ENCODE measurements around the gene RAB25. TPM values are rescaled to one million over a fixed set of nuclear protein-coding genes. Genes with fewer than 3 reads are reported as not detected.

RAB25 gene
- total and polyA plus RNA-seq, 2 of the 13 experiments (the other 11 are each of a cell fraction or from before 2014, with no cell fraction given), result 0.20 to 0.22 TPM

- no peak overlapping the region for H3K9ac ChIP-seq (ENCODE audit: insufficient read depth, low read depth, low read length)
- peak; percentile 26; the same call in 1 of the 2 replicates for TF ChIP-seq ARID5B (CRISPR knock-in tag; IDR thresholded peaks at IDR 0.05)
- TF ChIP-seq STAG1 (CRISPR knock-in tag; IDR thresholded peaks at IDR 0.05), result peak; percentile 92
- no peak for TF ChIP-seq ZNF710 (CRISPR knock-in tag; IDR thresholded peaks at IDR 0.05; ENCODE audit: borderline replicate concordance)
- TF ChIP-seq ZNF138 (CRISPR knock-in tag; IDR thresholded peaks at IDR 0.05; ENCODE audit: low read depth), result peak; percentile 59; the same call in 1 of the 2 replicates
- no peak for TF ChIP-seq TOPORS (CRISPR knock-in tag; IDR thresholded peaks at IDR 0.05)
- no peak for TF ChIP-seq ZNF503 (CRISPR knock-in tag; IDR thresholded peaks at IDR 0.05)
- 0 out of 2 replicates have a peak, but pooled peaks have one; percentile 42 for TF ChIP-seq IRF2 (CRISPR knock-in tag; IDR thresholded peaks at IDR 0.05)
- TF ChIP-seq GATAD1 (CRISPR knock-in tag; IDR thresholded peaks at IDR 0.05), result 0 out of 2 replicates have a peak, but pooled peaks have one; percentile 14
- TF ChIP-seq RNF2 (conservative IDR thresholded peaks at IDR 0.05; ENCODE audit: low read depth), result no peak
- 0 out of 2 replicates have a peak, but pooled peaks have one; percentile 19 for TF ChIP-seq JUND (CRISPR knock-in tag; IDR thresholded peaks at IDR 0.05)
- TF ChIP-seq ZNF580 (CRISPR knock-in tag; IDR thresholded peaks at IDR 0.05; ENCODE audit: borderline replicate concordance, low read depth), result 0 out of 2 replicates have a peak, but pooled peaks have one; percentile 56
- TF ChIP-seq ZSCAN30 (CRISPR knock-in tag; IDR thresholded peaks at IDR 0.05), result no peak
- TF ChIP-seq MED1 (CRISPR knock-in tag; IDR thresholded peaks at IDR 0.05), result peak; percentile 14; the same call in 1 of the 2 replicates
- no peak for TF ChIP-seq MED8 (CRISPR knock-in tag; IDR thresholded peaks at IDR 0.05; ENCODE audit: insufficient replicate concordance)
- 0 out of 2 replicates have a peak, but pooled peaks have one; percentile 25 for TF ChIP-seq SAP130 (CRISPR knock-in tag; IDR thresholded peaks at IDR 0.05; ENCODE audit: low read depth)
- TF ChIP-seq ZNF691 (CRISPR knock-in tag; IDR thresholded peaks at IDR 0.05; ENCODE audit: borderline replicate concordance, low read depth), result no peak
These were observed 29.9 kb downstream of the RAB25 start for GRCh38 chr1:156090840-156091188.

More at GRCh38 chr1:156090840-156091188, 29.9 kb downstream of the RAB25 start:
- ATAC-seq, result peak; percentile 79
- peak; percentile 74 for DNase-seq (ENCODE audit: low spot score)
- Histone ChIP-seq H3K27ac (ENCODE audit: extremely low read length, insufficient read depth, low read length) (no peak overlapping the region), H3K79me2 (ENCODE audit: insufficient read depth, low read length) (no peaks in the 10 kb centered on the region), H3K9me3 (ENCODE audit: low read length) (no peaks in the 10 kb centered on the region), H3K4me3 (replicated peaks in 1 of 3; ENCODE audit: insufficient read depth in 1 of 3, low read depth in 2 of 3, low read length in 3 of 3) (no peak overlapping the region), H3K4me1 (ENCODE audit: insufficient read depth, low read length) (peaks cover 47% of the 10 kb centered on the region), H3K36me3 (replicated peaks in 1 of 2; ENCODE audit: control insufficient read depth in 1 of 2, insufficient read depth in 2 of 2, low read length in 2 of 2) (peaks cover 2% of the 10 kb centered on the region in 2 experiments; a peak in 1 of 5 replicates), H3K4me2 (ENCODE audit: low read depth, low read length) (no peak overlapping the region), H3K27me3 (ENCODE audit: control insufficient read depth in 1 of 2, insufficient read depth in 2 of 2, low read length in 2 of 2) (no peaks in the 10 kb centered on the region), H4K20me1 (ENCODE audit: insufficient read depth, low read length) (no peaks in the 10 kb centered on the region), H2AFZ (ENCODE audit: low read length) (no peak overlapping the region)
- peak; percentile 92 for FAIRE-seq
- in situ Hi-C loops (cut with HindIII; ENCODE audit: extremely low pct_ligation_motif_present, low pct_unique_long_range_greater_than_20kb) (no loop called here), intact Hi-C loops (cut with micrococcal nuclease; ENCODE audit: unreplicated experiment) (loop anchor here (1.0 kb wide), 2 partner anchors 39 to 134 kb away; no protein-coding TSS in a partner anchor)
- WGBS (ENCODE audit: low lambda C conversion rate), result 63% methylated on average over 6 of the region's 14 CpGs
- ChIA-PET POLR2A (interaction anchor here (0.8 to 11.0 kb wide), 3 partner anchors 38 to 122 kb away, joined by 3 to 113 read pairs (median 4); partner anchors contain the start of gene PMF1), CTCF (ENCODE audit: low intra/inter-chr PET ratio, low total read pairs) (interaction anchor here (0.9 to 3.3 kb wide), 4 partner anchors 32 to 169 kb away, joined by 3 to 52 read pairs (median 4); no protein-coding TSS in a partner anchor)
- BruUV-seq (replicated peaks), result no TSS peak
